K562 (cell line): ENCODE data around the gene CLIC1. TPM values are rescaled to one million over a fixed set of nuclear protein-coding genes. Genes with fewer than 3 reads are reported as not detected.

ENCODE experiments used
- ARID3B ChIP-seq: fragments of 250-450 bp; sonication (Bioruptor Pico); IDR thresholded peaks from 2 replicates; pipeline ENCODE4 v1.4.0; 2020; ENCODE audit warnings: borderline replicate concordance
- ATF1 ChIP-seq, 2 experiments: fragments of 450-650 bp in 1 of 2; IDR thresholded peaks; 2 replicates each; pipeline ENCODE4 v1.6.1; 2016; ENCODE audit warnings: missing compliant biosample characterization in 1 of 2, missing genetic modification characterization in 1 of 2
- BCOR ChIP-seq: fragments of 450-650 bp; IDR thresholded peaks from 2 replicates; pipeline ENCODE4 v1.6.1; 2016
- C11orf30 ChIP-seq: fragments of 450-650 bp; IDR thresholded peaks from 2 replicates; pipeline ENCODE4 v1.6.1; 2016; ENCODE audit warnings: low read depth, mild to moderate bottlenecking
- CREB1 ChIP-seq, 2 experiments: sonication (generic) in 1 of 2; formaldehyde crosslinking in 1 of 2; IDR thresholded peaks; 2 replicates each; pipeline versions ENCODE4 v1.6.1 to v1.8.0; 2012 to 2022; ENCODE audit warnings: inconsistent platforms in 1 of 2, mild to moderate bottlenecking in 1 of 2, missing genetic modification reagents in 1 of 2, moderate library complexity in 1 of 2
- HOMEZ ChIP-seq: fragments of 250-450 bp; sonication (Bioruptor Pico); IDR thresholded peaks from 2 replicates; pipeline ENCODE4 v1.4.0; 2020; ENCODE audit warnings: mild to moderate bottlenecking, moderate library complexity
- ILK ChIP-seq: fragments of 450-650 bp; IDR thresholded peaks from 2 replicates; pipeline ENCODE4 v1.6.1; 2016; ENCODE audit warnings: missing genetic modification characterization, low read depth, mild to moderate bottlenecking, missing compliant biosample characterization, moderate library complexity, borderline replicate concordance
- PHF20 ChIP-seq: fragments of 450-650 bp; IDR thresholded peaks from 2 replicates; pipeline ENCODE4 v1.6.1; 2018; ENCODE audit not compliant: partially characterized antibody
- RAD21 ChIP-seq, 2 experiments: fragments of 250-450 bp in 1 of 2; fragments of 450-650 bp in 1 of 2; sonication (Bioruptor Pico) in 1 of 2; formaldehyde crosslinking in 1 of 2; IDR thresholded peaks in 1 of 2; conservative IDR thresholded peaks in 1 of 2; 2 replicates each; pipeline versions ENCODE4 v1.4.0 to v1.8.0; 2020 to 2022; ENCODE audit warnings: mild to moderate bottlenecking in 2 of 2, moderate library complexity in 1 of 2
- ZBTB2 ChIP-seq: fragments of 450-650 bp; IDR thresholded peaks from 2 replicates; pipeline ENCODE4 v1.6.1; 2016; ENCODE audit warnings: antibody characterized with exemption
- ZBTB26 ChIP-seq: fragments of 450-650 bp; formaldehyde crosslinking; IDR thresholded peaks from 2 replicates; pipeline ENCODE4 v1.4.0; 2022; ENCODE audit warnings: missing genetic modification characterization
- ZHX1 ChIP-seq: fragments of 150-350 bp; conservative IDR thresholded peaks from 2 replicates; pipeline ENCODE4 v1.6.1; 2014; ENCODE audit warnings: low read length
- ZNF140 ChIP-seq: fragments of 250-450 bp; sonication (Bioruptor Pico); IDR thresholded peaks from 2 replicates; pipeline ENCODE4 v1.8.0; 2021; ENCODE audit warnings: moderate library complexity, mild to moderate bottlenecking, inconsistent platforms
- ZNF175 ChIP-seq: fragments of 200-800 bp; sonication (Bioruptor generic); IDR thresholded peaks from 2 replicates; pipeline ENCODE4 v1.6.1; 2016; ENCODE audit warnings: low read depth, mild to moderate bottlenecking, missing genetic modification characterization, missing compliant biosample characterization
- ZNF655 ChIP-seq: fragments of 250-450 bp; sonication (Bioruptor Pico); IDR thresholded peaks from 2 replicates; pipeline ENCODE4 v1.5.0; 2021
- ZNF785 ChIP-seq: fragments of 250-450 bp; sonication (Bioruptor Pico); IDR thresholded peaks from 2 replicates; pipeline ENCODE4 v1.4.0; 2020; ENCODE audit warnings: mild to moderate bottlenecking
- polyA plus RNA-seq, 8 experiments: library from polyadenylated mRNA; depleted of rRNA in 4 of 8; stranded (reverse) in 5 of 8; unstranded in 3 of 8; fragments of >200 nt; fragmentation: Nextera tagmentation in 2 of 8; fragmentation: Illumina TruSeq in 1 of 8; extraction: Ambion mirVana in 2 of 8; extraction: Trizol in 1 of 8; gene quantifications; 2 replicates each; pipeline versions ENCODE4 v1.2.1 to v1.2.3, GENCODE V29; 2011 to 2014; ENCODE audit warnings: inconsistent platforms in 1 of 8, missing spikeins in 1 of 8
- total RNA-seq, 7 experiments: library from RNA; depleted of rRNA in 6 of 7; stranded (reverse); fragments of >200 nt in 6 of 7; fragmentation: Illumina TruSeq in 2 of 7; extraction: Trizol in 2 of 7; gene quantifications; 2 replicates each; pipeline versions ENCODE4 v1.2.1 to v1.2.3, GENCODE V29; 2011 to 2021; ENCODE audit warnings: low replicate concordance in 1 of 7

Gene CLIC1
- total and polyA plus RNA-seq, 9 of the 15 experiments (the other 6 are each of a cell fraction or from before 2014, with no cell fraction given) = 1,267 to 2,419 (median 1,808) TPM

- peak; percentile 78 for TF ChIP-seq CREB1 (IDR thresholded peaks at IDR 0.05)
- no peak for TF ChIP-seq CREB1 (CRISPR knock-in tag; IDR thresholded peaks at IDR 0.05)
- TF ChIP-seq ZNF785 (CRISPR knock-in tag) = no peak
- peak in 1 of 2 experiments; percentile 28; a peak in 3 of 4 replicates for TF ChIP-seq RAD21 (CRISPR knock-in tag; conservative IDR thresholded peaks at IDR 0.05 in 1 of 2, IDR thresholded peaks at IDR 0.05 in 1 of 2)
- peak; percentile 94 for TF ChIP-seq ZBTB2
- TF ChIP-seq BCOR = peak; percentile 48; the same call in 1 of the 2 replicates
- no peak; the same call in 1 of the 2 replicates for TF ChIP-seq HOMEZ (CRISPR knock-in tag)
- TF ChIP-seq ZNF175 = no peak
- TF ChIP-seq ZNF140 (CRISPR knock-in tag) = no peak
- TF ChIP-seq PHF20 = no peak
- no peak for TF ChIP-seq C11orf30
- TF ChIP-seq ILK (tag) = no peak
- TF ChIP-seq ZBTB26 (CRISPR knock-in tag) = peak; percentile 40; the same call in 1 of the 2 replicates
- TF ChIP-seq ATF1 (CRISPR knock-in tag; IDR thresholded peaks at IDR 0.05) = no peak
- TF ChIP-seq ATF1 (tag; IDR thresholded peaks at IDR 0.05) = peak; percentile 94
- TF ChIP-seq ZNF655 (CRISPR knock-in tag) = no peak
- TF ChIP-seq ZHX1 = peak; percentile 76
- 0 out of 2 replicates have a peak, but pooled peaks have one; percentile 68 for TF ChIP-seq ARID3B (CRISPR knock-in tag)
Observed at GRCh38 chr6:31739639-31740396, 3.5 kb upstream of the CLIC1 start, which contains the start of gene MSH5 (continued).
